Lower leg skin (tissue), 4 donors: Measurements from ENCODE around the gene TRPM3. TPM values are rescaled to one million over a fixed set of nuclear protein-coding genes. Genes with fewer than 3 reads are reported as not detected.

Experiments
- DNase-seq, 2 donors: peaks; one replicate each; pipeline ENCODE4 v3.0.0-alpha.2; 2019; ENCODE audit warnings: low spot score in 2 of 2
- H3K4me3 ChIP-seq: fragments of 200-600 bp; sonication (generic); 2 replicates; pipeline ENCODE4 v1.5.1; 2017; ENCODE audit warnings: mild to moderate bottlenecking, low read depth; ENCODE audit not compliant: poor library complexity, severe bottlenecking
- POLR2A ChIP-seq, 2 donors: fragments of 450-650 bp; IDR thresholded peaks; one replicate each; pipeline ENCODE4 v1.6.1; 2016 to 2017; ENCODE audit warnings: antibody characterized with exemption in 2 of 2, mild to moderate bottlenecking in 1 of 2, moderate library complexity in 1 of 2
- WGBS, 2 donors: methylation state at CpG; one replicate each; pipeline ENCODE4 v1.1.5; 2018; 5-methylcytosine and 5-hydroxymethylcytosine counted together
- intact Hi-C: fragments of 100-400 bp; cut with DNase I; formaldehyde crosslinking; loops from one replicate; pipeline ENCODE4 v1.15.0; 2023; ENCODE audit warnings: low total_unique reads
- total RNA-seq, 4 donors: library from RNA; depleted of rRNA; stranded (reverse); fragments of >200 nt; gene quantifications; one replicate each; pipeline ENCODE4 v1.1.0, GENCODE V29; 2016
- TF ChIP-seq, protein P1 (sequence below), 3 donors: fragments of 450-650 bp; IDR thresholded peaks; one replicate each; pipeline ENCODE4 v1.5.1; 2016; ENCODE audit warnings: antibody characterized with exemption in 3 of 3, mild to moderate bottlenecking in 3 of 3, moderate library complexity in 2 of 3

TRPM3 gene
- total RNA-seq, 4 donors from 2014 or later = 0.10 to 0.29 TPM; not detected in 2

DNA sequence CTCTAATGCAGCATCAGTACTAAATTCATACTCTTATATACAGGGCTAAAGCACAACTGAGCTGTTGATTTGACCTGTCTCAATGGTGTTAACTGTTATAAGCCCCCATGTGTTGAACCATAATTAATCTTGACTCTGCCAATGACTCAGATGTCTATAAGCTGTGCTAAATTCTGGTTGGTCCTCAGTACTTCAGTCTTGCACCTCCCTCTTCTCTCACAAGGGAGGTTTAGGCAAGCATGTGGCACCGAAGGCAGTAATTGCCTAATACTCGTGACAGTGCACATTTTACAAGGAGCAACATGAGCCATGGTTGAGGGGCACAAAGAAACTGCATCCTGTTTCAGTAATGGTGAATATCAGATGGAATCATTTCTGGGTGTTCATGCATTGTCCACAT lies 255.9 kb downstream of the TRPM3 start:
- intact Hi-C loops = loop anchor here (5.0 kb wide), 1 partner anchor 228 kb away; no protein-coding TSS in a partner anchor

GRCh38 chr9:70861797-70862196 lies 259.6 kb downstream of the TRPM3 start:
- 62 to 65% methylated on average over 4 of the region's 4 CpGs for WGBS, 2 donors

More for the DNA sequence above, 255.9 kb downstream of the TRPM3 start:
- 76 to 81% methylated on average over 2 of the region's 2 CpGs for WGBS, 2 donors
- DNase-seq = no peak
- no peak overlapping the region for H3K4me3 ChIP-seq
- no peak for TF ChIP-seq POLR2A (IDR thresholded peaks at IDR 0.05)
- TF ChIP-seq, protein P1, sequence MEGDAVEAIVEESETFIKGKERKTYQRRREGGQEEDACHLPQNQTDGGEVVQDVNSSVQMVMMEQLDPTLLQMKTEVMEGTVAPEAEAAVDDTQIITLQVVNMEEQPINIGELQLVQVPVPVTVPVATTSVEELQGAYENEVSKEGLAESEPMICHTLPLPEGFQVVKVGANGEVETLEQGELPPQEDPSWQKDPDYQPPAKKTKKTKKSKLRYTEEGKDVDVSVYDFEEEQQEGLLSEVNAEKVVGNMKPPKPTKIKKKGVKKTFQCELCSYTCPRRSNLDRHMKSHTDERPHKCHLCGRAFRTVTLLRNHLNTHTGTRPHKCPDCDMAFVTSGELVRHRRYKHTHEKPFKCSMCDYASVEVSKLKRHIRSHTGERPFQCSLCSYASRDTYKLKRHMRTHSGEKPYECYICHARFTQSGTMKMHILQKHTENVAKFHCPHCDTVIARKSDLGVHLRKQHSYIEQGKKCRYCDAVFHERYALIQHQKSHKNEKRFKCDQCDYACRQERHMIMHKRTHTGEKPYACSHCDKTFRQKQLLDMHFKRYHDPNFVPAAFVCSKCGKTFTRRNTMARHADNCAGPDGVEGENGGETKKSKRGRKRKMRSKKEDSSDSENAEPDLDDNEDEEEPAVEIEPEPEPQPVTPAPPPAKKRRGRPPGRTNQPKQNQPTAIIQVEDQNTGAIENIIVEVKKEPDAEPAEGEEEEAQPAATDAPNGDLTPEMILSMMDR (IDR thresholded peaks at IDR 0.05) = no peak

GRCh38 chr9:70861376-70861775 lies 260.0 kb downstream of the TRPM3 start:
- no peak for DNase-seq
- H3K4me3 ChIP-seq = no peak overlapping the region
- intact Hi-C loops = no loop called here
- no peak for TF ChIP-seq POLR2A (IDR thresholded peaks at IDR 0.05)
- TF ChIP-seq, protein P1 (IDR thresholded peaks at IDR 0.05) = no peak
- WGBS, 2 donors = 73 to 81% methylated on average over 3 of the region's 3 CpGs

More at GRCh38 chr9:70861797-70862196, 259.6 kb downstream of the TRPM3 start:
- intact Hi-C loops = no loop called here
- H3K4me3 ChIP-seq = no peak overlapping the region
- TF ChIP-seq, protein P1 (IDR thresholded peaks at IDR 0.05) = no peak
- no peak for TF ChIP-seq POLR2A (IDR thresholded peaks at IDR 0.05)
- no peak for DNase-seq

GRCh38 chr9:70859694-70860093 lies 261.7 kb downstream of the TRPM3 start:
- no peak for DNase-seq
- intact Hi-C loops = no loop called here
- WGBS, 2 donors = 83 to 89% methylated on average over 2 of the region's 2 CpGs
- TF ChIP-seq, protein P1 (IDR thresholded peaks at IDR 0.05) = no peak
- no peak for TF ChIP-seq POLR2A (IDR thresholded peaks at IDR 0.05)
- no peak overlapping the region for H3K4me3 ChIP-seq

DNA sequence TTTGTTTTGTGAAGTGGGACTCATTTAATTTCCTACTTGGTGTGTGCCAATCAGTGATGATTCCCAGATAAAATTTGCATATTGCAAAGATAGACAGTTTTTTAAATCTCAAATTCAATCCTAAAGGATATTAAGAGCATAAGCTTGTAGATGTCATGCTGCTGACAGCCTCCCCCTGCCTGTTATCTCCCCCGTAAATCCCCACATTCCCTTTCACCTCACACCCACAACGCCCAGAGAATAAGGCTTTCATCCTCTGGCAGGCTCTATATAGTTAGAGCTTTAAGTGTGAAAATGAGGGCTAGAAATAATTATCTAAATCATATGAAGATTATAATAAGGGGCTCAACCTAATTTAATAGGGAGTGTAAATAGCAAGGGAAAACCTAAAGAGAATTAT lies 265.0 kb downstream of the TRPM3 start:
- TF ChIP-seq POLR2A (IDR thresholded peaks at IDR 0.05) = no peak
- TF ChIP-seq, protein P1 (IDR thresholded peaks at IDR 0.05) = no peak
- no peak for DNase-seq
- intact Hi-C loops = no loop called here
- no peak overlapping the region for H3K4me3 ChIP-seq
- WGBS, 2 donors = 80 to 87% methylated on average over 2 of the region's 2 CpGs

DNA sequence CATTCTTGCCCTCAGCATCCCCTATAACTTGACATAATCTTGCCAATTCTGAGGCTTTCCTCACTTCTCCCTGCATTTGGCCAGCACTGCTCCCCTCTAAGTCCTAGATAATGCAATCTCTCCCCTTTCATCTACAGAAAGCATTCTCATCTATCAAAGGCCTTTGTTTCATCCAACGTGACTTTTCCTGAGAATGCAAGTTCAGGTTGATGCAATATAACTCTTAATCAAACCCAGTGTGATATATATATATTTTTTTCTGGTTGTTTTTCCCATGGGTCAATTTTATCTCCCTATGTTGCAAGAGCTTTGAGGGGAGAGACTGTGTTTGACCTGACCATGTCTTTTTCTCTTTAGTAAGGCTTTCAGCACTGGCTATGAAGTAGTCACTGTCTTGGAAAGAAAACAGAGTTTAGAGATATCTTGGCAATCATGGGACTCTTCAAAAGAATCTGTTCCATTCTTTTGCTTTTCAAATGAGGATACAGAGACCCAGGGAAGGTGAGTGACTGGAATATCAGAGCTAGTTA lies 268.6 kb downstream of the TRPM3 start:
- no peak overlapping the region for H3K4me3 ChIP-seq
- no peak for DNase-seq
- WGBS, 2 donors = 77 to 97% methylated on average over 1 of the region's 1 CpG
- TF ChIP-seq POLR2A (IDR thresholded peaks at IDR 0.05) = no peak
- TF ChIP-seq, protein P1 (IDR thresholded peaks at IDR 0.05) = no peak
- intact Hi-C loops = loop anchor here (2.0 kb wide), 1 partner anchor 26 kb away; no protein-coding TSS in a partner anchor
